IMR-90 (cell line): Measurements from ENCODE around the gene ACADL. TPM values are rescaled to one million over a fixed set of nuclear protein-coding genes. Genes with fewer than 3 reads are reported as not detected.

Experiments used
- ATAC-seq: fragments of 200-7000 bp; cut with Tn5 transposase; 2 replicates; pipeline ENCODE4 v1.9.1; 2020; ENCODE audit warnings: low read depth, mild to moderate bottlenecking, moderate library complexity
- BruUV-seq: library from RNA; stranded (reverse); fragments of 400-500 nt; replicated peaks from 2 replicates; lab custom pipeline; 2021; lab: Mats Ljungman, UMichigan
- CTCF ChIA-PET: fragments of 300-600 bp; formaldehyde crosslinking; extraction: SDS; loops from one replicate; lab custom pipeline; 2021; ENCODE audit warnings: antibody characterized with exemption; lab: Yijun Ruan, JAX
- POLR2A ChIA-PET: fragments of 300-600 bp; sonication (Branson Sonifier 250); formaldehyde crosslinking; loops from one replicate; lab custom pipeline; 2022; ENCODE audit warnings: antibody characterized with exemption; ENCODE audit not compliant: unreplicated experiment; lab: Charles Lee
- DNase-seq: peaks from one replicate; pipeline ENCODE4 v3.0.0; 2013
- H2AFZ ChIP-seq: replicated peaks from 2 replicates; pipeline ENCODE3; 2013; ENCODE audit warnings: low read length, mild to moderate bottlenecking; ENCODE audit not compliant: poor library complexity
- H2AK5ac ChIP-seq: 2 replicates; pipeline ENCODE4 v1.6.1; 2013; ENCODE audit warnings: low read depth, low read length, inconsistent platforms
- H2AK9ac ChIP-seq: replicated peaks from 2 replicates; pipeline ENCODE3; 2013; ENCODE audit warnings: mild to moderate bottlenecking, low read depth, low read length, moderate library complexity; ENCODE audit not compliant: poor library complexity
- H2BK120ac ChIP-seq: 2 replicates; pipeline ENCODE4 v1.6.1; 2013; ENCODE audit warnings: low read depth, low read length, inconsistent platforms
- H2BK15ac ChIP-seq: 3 replicates; pipeline ENCODE4 v1.6.1; 2013; ENCODE audit warnings: low read depth, low read length, inconsistent platforms
- H2BK20ac ChIP-seq: 2 replicates; pipeline ENCODE4 v1.6.1; 2013; ENCODE audit warnings: low read depth, mild to moderate bottlenecking, inconsistent platforms, low read length, moderate library complexity
- H2BK5ac ChIP-seq: 2 replicates; pipeline ENCODE4 v1.6.1; 2013; ENCODE audit warnings: mild to moderate bottlenecking, low read depth, low read length, inconsistent platforms; ENCODE audit not compliant: poor library complexity, severe bottlenecking
- H3K14ac ChIP-seq: replicated peaks from 2 replicates; pipeline ENCODE4 v1.6.1; 2013; ENCODE audit warnings: low read depth, low read length, inconsistent platforms
- H3K18ac ChIP-seq: 2 replicates; pipeline ENCODE4 v1.6.1; 2013; ENCODE audit warnings: low read depth, low read length, control low read depth
- H3K23ac ChIP-seq: 2 replicates; pipeline ENCODE4 v1.6.1; 2013; ENCODE audit warnings: low read depth, low read length, inconsistent platforms
- H3K27ac ChIP-seq: 2 replicates; pipeline ENCODE4 v1.5.1; 2013; ENCODE audit warnings: mild to moderate bottlenecking, control low read depth, low read length; ENCODE audit not compliant: insufficient read depth
- H3K27me3 ChIP-seq: 2 replicates; pipeline ENCODE4 v1.6.1; 2013; ENCODE audit warnings: low read length; ENCODE audit not compliant: control insufficient read depth, insufficient read depth
- H3K36me3 ChIP-seq: 2 replicates; pipeline ENCODE4 v1.6.1; 2013; ENCODE audit warnings: low read length, mixed read lengths; ENCODE audit not compliant: control insufficient read depth, insufficient read depth
- H3K4ac ChIP-seq: 2 replicates; pipeline ENCODE4 v1.6.1; 2013; ENCODE audit warnings: low read depth, low read length, inconsistent platforms
- H3K4me1 ChIP-seq: 2 replicates; pipeline ENCODE4 v1.6.1; 2013; ENCODE audit warnings: low read length, mixed read lengths; ENCODE audit not compliant: control insufficient read depth, insufficient read depth
- H3K4me2 ChIP-seq: 2 replicates; pipeline ENCODE4 v1.6.1; 2013; ENCODE audit warnings: low read depth, mild to moderate bottlenecking, control low read depth, low read length, moderate library complexity
- H3K4me3 ChIP-seq: 2 replicates; pipeline ENCODE4 v1.5.1; 2013; ENCODE audit warnings: low read depth, mild to moderate bottlenecking, control low read depth, low read length, moderate library complexity; ENCODE audit not compliant: insufficient read depth
- H3K56ac ChIP-seq: 2 replicates; pipeline ENCODE4 v1.6.1; 2013; ENCODE audit warnings: low read length, inconsistent platforms; ENCODE audit not compliant: insufficient read depth; ENCODE audit errors: extremely low read depth
- H3K79me1 ChIP-seq, 2 experiments: 2 replicates each; pipeline ENCODE4 v1.6.1; 2013; ENCODE audit warnings: low read length in 2 of 2, inconsistent platforms in 1 of 2, low read depth in 1 of 2
- H3K9ac ChIP-seq: 2 replicates; pipeline ENCODE4 v1.6.1; 2013; ENCODE audit warnings: low read depth, low read length, control low read depth
- H3K9me1 ChIP-seq: 2 replicates; pipeline ENCODE4 v1.6.1; 2013; ENCODE audit warnings: low read length, inconsistent platforms; ENCODE audit not compliant: insufficient read depth
- H3K9me3 ChIP-seq: 2 replicates; pipeline ENCODE4 v1.6.1; 2013; ENCODE audit warnings: low read length; ENCODE audit not compliant: control insufficient read depth, insufficient read depth
- H4K20me1 ChIP-seq: 2 replicates; pipeline ENCODE4 v1.6.1; 2013; ENCODE audit warnings: low read length, inconsistent platforms; ENCODE audit not compliant: insufficient read depth
- H4K5ac ChIP-seq: 2 replicates; pipeline ENCODE4 v1.6.1; 2013; ENCODE audit warnings: mild to moderate bottlenecking, low read depth, low read length, control low read depth
- H4K8ac ChIP-seq, 2 experiments: 2 replicates each; pipeline ENCODE4 v1.6.1; 2013; ENCODE audit warnings: low read depth in 2 of 2, low read length in 2 of 2, control low read depth in 1 of 2, inconsistent platforms in 1 of 2
- H4K91ac ChIP-seq: 2 replicates; pipeline ENCODE4 v1.6.1; 2013; ENCODE audit warnings: low read depth, low read length, inconsistent platforms; ENCODE audit not compliant: insufficient read depth
- BHLHE40 ChIP-seq: fragments of 150-350 bp; IDR thresholded peaks from 2 replicates; pipeline ENCODE4 v1.6.1; 2016; ENCODE audit warnings: mild to moderate bottlenecking, low read depth, low read length
- CHD1 ChIP-seq: IDR thresholded peaks from 2 replicates; pipeline ENCODE4 v1.6.1; 2012; ENCODE audit warnings: low read depth, low read length, improper control_type of control experiment
- MAFK ChIP-seq: IDR thresholded peaks from 2 replicates; pipeline ENCODE4 v1.6.1; 2012; ENCODE audit warnings: low read depth, low read length, improper control_type of control experiment
- NFE2L2 ChIP-seq: fragments of 150-350 bp; IDR thresholded peaks from 2 replicates; pipeline ENCODE4 v1.6.1; 2016; ENCODE audit warnings: low read depth, mild to moderate bottlenecking, low read length
- POLR2A ChIP-seq: IDR thresholded peaks from 2 replicates; pipeline ENCODE4 v1.6.1; 2012; ENCODE audit warnings: mild to moderate bottlenecking, low read depth, low read length
- RAD21 ChIP-seq: IDR thresholded peaks from 2 replicates; pipeline ENCODE4 v1.6.1; 2012; ENCODE audit warnings: low read length, improper control_type of control experiment
- RFX5 ChIP-seq: IDR thresholded peaks from 2 replicates; pipeline ENCODE4 v1.8.0; 2012; ENCODE audit warnings: low read depth, mild to moderate bottlenecking, low read length, moderate library complexity
- USF2 ChIP-seq: fragments of 150-350 bp; IDR thresholded peaks from 2 replicates; pipeline ENCODE4 v1.6.1; 2017; ENCODE audit warnings: mild to moderate bottlenecking, antibody characterized with exemption, low read length, low read depth
- WGBS, 2 experiments: methylation state at CpG; one replicate each; pipeline versions ENCODE4 v1.1.5 to v1.1.7; 2013; ENCODE audit warnings: missing lambda C conversion rate in 2 of 2; ENCODE audit not compliant: insufficient read length in 1 of 2; ENCODE audit errors: extremely low coverage in 2 of 2; 5-methylcytosine and 5-hydroxymethylcytosine counted together
- dilution Hi-C: fragments of 300-500 bp; cut with HindIII; formaldehyde crosslinking; loops from one replicate; pipeline ENCODE4 v1.14.3; 2018; ENCODE audit warnings: low sequenced_read_pairs; ENCODE audit not compliant: unreplicated experiment
- in situ Hi-C: fragments of 300-500 bp; cut with MboI; formaldehyde crosslinking; loops from 3 replicates; pipeline ENCODE4 v1.14.3; 2019; ENCODE audit warnings: low sequenced_read_pairs, inconsistent platforms, mixed read lengths
- intact Hi-C: fragments of 100-400 bp; cut with micrococcal nuclease; formaldehyde crosslinking; loops from 2 replicates; pipeline ENCODE4 v1.10.0; 2022
- polyA plus RNA-seq, 3 experiments: library from polyadenylated mRNA; depleted of rRNA; stranded (reverse); fragments of >200 nt; gene quantifications; 2 replicates each; pipeline ENCODE4 v1.2.3, GENCODE V29; 2012; ENCODE audit warnings: low replicate concordance in 1 of 3
- total RNA-seq: library from RNA; depleted of rRNA; stranded (reverse); fragments of >200 nt; gene quantifications from 2 replicates; pipeline ENCODE4 v1.2.3, GENCODE V29; 2012

Gene ACADL
- total and polyA plus RNA-seq, 2 of the 4 experiments (the other 2 are of a cell fraction): not detected

- Histone ChIP-seq H3K79me1 (no peaks in the 10 kb centered on the region), H4K5ac (no peak overlapping the region), H4K91ac (no peak overlapping the region), H3K27me3 (peaks cover 1% of the 10 kb centered on the region; the same call in 1 of the 2 replicates), H2AK9ac (no peak overlapping the region), H2BK15ac (no peak overlapping the region), H2AFZ (no peak overlapping the region), H4K20me1 (no peaks in the 10 kb centered on the region), H2BK120ac (no peak overlapping the region), H3K18ac (no peak overlapping the region), H3K9me1 (no peaks in the 10 kb centered on the region), H3K4ac (no peak overlapping the region), H2BK20ac (no peak overlapping the region), H3K9me3 (no peaks in the 10 kb centered on the region), H3K4me3 (no peak overlapping the region), H2BK5ac (no peak overlapping the region), H3K4me1 (no peaks in the 10 kb centered on the region), H4K8ac (no peak overlapping the region), H3K27ac (no peak overlapping the region), H3K9ac (no peak overlapping the region), H2AK5ac (no peak overlapping the region), H3K36me3 (no peaks in the 10 kb centered on the region), H3K23ac (no peak overlapping the region), H3K14ac (no peak overlapping the region), H3K4me2 (no peak overlapping the region), H3K56ac (no peak overlapping the region)
- BruUV-seq: no TSS peak
- no CpG with 5 or more reads among the region's 2 CpGs for WGBS, 2 experiments
- ATAC-seq (no peak), DNase-seq (no peak)
- ChIA-PET CTCF (no interaction called here), POLR2A (no interaction called here)
- intact Hi-C loops (no loop called here), dilution Hi-C loops (no loop called here), in situ Hi-C loops (no loop called here)
- TF ChIP-seq BHLHE40 (no peak), MAFK (no peak), RFX5 (no peak), POLR2A (no peak), CHD1 (no peak), USF2 (no peak), NFE2L2 (no peak), RAD21 (no peak)
Measured at GRCh38 chr2:210188755-210189154, 36.5 kb downstream of the ACADL start.
